ENCODE results near the gene UBC.

The UBC gene

DNA sequence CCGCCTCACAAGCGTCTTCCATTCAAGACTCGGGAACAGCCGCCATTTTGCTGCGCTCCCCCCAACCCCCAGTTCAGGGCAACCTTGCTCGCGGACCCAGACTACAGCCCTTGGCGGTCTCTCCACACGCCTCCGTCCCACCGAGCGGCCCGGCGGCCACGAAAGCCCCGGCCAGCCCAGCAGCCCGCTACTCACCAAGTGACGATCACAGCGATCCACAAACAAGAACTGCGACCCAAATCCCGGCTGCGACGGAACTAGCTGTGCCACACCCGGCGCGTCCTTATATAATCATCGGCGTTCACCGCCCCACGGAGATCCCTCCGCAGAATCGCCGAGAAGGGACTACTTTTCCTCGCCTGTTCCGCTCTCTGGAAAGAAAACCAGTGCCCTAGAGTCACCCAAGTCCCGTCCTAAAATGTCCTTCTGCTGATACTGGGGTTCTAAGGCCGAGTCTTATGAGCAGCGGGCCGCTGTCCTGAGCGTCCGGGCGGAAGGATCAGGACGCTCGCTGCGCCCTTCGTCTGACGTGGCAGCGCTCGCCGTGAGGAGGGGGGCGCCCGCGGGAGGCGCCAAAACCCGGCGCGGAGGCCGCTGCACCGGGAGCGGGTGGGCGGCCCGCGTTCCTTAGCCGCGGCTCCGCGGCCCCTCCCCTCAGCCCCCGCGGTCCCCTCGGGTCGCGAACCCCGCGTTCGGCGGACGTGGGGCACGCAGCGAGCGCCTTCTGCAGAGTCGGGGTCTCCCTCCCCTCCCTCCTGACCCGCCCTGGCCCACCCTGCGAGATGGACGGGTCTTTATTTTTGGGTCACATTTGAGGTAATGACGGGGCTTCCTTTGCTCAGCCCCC is at the start of gene UBC:
TSS of gene UBC (minus strand) at position 259 of the 847 bp plus-strand sequence. CDS start 879 bp downstream, outside the sequence.
- DNase-seq (ENCODE audit: low spot score) (peak; percentile 67), FAIRE-seq (no peak)

DNA sequence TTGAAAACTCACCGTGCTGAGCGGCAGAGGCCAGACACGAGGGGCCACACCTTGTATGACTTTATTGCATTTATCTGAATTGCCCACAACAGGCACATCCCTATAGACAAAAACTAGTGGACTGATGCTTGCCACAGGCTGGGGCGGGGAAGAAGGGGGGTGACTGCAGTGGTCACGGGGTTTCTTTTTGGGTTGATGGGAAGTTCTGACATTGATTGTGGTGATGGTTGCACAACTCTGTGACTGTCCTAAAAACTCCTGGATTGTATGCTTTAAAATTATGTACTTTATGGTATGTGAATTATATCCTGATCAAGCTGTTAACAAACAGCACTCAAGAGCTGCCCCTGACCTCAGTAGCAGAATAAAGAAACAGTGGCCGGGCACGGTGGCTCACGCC is 48.8 kb upstream of the UBC start:
- no peak for DNase-seq (ENCODE audit: low spot score)
- no peak for FAIRE-seq

DNA sequence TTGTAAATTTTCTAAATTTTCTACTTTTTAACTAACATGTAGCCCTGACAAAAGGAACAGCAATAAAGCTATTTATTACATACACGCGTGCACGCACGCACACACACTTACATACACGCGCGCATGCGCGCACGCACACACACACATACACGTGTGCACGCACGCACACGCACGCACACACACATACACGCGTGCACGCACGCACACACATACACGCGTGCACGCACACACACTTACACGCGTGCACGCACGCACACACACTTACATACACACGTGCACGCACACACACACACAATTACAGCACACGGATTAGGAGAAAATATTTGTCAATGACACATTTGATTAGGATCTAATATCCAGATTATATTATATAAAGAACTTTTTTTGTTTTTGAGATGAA is 46.6 kb upstream of the UBC start:
- FAIRE-seq = no peak
- DNase-seq (ENCODE audit: low spot score) = no peak

DNA sequence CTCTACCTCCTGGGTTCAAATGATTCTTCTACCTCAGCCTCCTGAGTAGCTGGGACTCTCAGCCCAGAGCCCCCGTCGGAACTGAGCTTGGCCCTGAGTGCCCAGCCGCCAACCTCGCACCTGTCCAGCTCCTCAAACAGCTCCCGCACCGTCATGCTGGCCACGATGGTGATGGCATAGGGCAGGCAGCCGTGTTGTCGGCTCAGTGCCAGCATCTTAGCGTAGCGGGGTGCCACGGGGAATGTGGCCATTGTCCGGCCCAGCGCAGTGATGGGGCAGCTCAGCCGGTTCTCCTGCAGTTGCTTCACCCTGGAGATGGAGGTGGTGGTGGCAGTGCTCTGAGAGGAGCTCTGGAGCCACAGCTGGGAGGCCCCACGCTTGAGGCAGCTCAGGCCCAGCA is 42.1 kb upstream of the UBC start:
- FAIRE-seq (no peak), DNase-seq (ENCODE audit: low spot score) (no peak)

DNA sequence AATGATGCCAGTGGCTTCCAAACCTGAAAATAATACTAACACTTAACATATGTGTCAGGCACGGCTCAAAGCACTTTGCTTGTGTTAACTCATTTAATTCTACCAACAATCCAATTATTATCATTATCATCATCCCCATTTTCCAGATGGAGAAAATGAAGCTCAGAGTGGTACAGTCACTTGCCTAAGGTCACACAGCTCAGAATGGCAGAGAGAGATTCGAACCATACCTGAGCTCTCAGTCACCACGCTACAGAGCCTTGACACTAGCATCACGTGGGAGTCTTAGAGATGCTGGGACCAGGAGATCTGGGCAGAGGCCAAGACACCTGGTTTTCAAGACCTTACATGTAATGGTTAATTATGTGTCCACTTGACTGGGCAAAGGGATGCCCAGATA is 40.3 kb upstream of the UBC start:
- DNase-seq (ENCODE audit: low spot score) (no peak), FAIRE-seq (no peak)

DNA sequence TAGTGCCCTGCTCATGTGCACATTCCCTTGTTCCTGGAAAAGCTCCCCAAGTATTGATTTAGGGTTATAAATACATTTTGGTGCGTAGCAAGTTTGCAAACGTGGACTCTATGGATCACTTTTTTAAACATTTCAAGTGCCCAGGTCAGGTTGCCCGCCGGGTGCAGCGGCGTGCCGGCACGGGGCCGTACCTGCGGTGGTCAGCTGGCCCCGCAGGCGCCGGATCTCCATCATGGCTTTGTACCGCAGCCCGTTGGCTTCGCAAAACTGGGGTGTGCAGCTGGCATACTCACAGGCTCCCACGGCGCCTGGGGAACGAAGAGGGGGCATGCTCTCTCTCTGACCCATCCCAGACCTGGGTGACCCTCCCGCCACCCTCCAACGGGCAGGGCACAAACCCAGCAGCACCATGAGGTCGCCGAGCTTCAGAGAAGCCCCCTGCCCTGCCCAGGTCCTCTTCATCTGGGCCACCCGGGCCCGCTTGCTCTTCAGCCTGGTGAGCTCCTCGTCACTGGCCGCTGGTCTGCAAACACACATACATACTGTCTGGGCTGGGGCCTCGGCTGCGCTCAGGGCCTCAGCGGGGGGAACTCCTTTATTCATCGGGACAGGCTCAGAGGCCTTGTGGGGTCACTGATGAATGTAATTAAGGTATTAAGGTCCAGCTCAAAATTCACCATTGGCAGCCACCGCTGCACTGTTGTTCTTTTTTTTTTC is 39.4 kb upstream of the UBC start:
- no peak for DNase-seq (ENCODE audit: low spot score)
- no peak for FAIRE-seq

DNA sequence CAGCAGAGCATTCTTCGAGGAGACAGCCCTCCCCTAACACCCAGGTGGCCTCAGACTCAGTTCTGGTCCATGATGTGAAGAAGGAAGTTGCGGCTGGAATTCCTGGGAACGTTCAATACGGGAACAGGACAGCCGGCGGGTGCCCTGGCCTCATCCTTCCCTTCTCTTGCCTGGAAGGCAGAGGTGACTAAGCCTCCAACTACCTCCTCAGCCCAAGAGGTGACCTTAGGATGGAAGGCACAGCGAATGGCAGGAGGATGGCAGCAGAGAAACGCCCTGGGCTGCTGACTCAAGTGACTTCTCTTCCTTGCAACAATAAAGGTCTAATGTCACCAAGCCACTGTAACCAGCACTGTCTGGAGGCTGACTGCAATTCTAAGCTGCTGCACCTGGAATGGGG is 38.4 kb upstream of the UBC start:
- no peak for DNase-seq (ENCODE audit: low spot score)
- FAIRE-seq = no peak

DNA sequence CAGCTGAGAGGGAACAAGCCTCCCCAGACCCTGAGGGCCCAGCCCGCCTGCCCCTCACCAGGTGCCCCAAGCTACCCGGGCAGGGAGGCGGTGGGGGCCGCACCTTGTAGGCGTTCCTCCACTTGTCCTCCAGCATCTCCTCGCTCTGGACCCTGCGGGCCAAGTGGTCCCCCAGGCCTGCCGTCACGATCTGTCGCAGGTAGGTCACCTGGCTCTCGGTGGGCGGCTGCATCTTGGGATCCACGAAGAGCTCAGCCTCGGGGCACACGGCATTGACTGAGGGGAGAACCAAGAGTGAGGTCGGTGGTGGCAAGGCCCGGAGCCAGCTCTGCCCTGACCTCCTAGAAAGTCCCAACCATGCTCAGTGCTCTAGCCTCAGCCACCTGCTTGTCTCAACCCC is 37.8 kb upstream of the UBC start:
- DNase-seq (ENCODE audit: low spot score) = no peak
- no peak for FAIRE-seq

DNA sequence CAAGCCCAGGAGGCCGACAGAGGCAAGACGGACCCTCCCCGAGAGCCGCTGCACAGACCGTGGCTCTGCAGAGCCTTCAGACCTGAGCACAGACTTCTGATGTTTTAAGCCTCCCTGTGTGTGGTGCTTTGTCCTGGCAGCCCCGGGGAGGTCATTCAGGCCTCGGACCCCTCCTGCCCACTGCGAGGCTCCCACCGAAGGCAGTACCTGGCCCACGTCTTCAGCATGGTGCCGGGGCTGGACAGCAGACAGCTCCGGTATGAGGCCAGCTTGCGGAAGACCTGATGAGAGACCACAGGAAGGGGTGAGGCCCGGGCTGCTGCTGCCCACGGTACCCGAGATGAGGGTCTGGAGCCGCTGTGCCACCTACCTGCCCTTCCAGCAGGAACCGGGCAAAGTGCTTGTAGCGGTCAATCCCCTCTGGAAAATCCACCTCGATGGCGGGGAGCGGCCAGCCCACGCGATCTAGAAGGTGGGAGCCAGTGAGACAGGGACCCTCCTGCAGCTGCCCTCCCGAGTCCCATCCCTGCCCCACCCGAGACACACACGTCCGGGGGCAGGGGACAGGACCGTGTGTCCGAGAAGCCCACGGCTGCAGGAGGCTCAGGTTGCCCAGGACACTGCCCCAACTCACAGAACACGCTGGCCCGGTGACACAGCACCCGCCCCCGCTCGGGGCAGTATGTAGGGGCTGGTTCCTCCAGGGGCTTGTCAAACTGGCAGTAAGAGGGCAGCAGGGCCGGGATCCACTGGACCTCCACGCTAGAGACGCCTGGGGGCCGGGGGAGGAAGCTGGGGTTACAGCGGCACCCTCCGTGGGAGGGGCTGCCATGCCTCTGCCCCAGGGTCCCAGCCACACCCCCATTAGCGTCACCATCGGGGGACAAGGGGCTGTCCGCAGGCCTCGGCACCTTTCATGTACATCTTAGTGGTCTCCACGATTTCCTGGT is 35.6 kb upstream of the UBC start:
- no peak for DNase-seq (ENCODE audit: low spot score)
- FAIRE-seq = no peak

DNA sequence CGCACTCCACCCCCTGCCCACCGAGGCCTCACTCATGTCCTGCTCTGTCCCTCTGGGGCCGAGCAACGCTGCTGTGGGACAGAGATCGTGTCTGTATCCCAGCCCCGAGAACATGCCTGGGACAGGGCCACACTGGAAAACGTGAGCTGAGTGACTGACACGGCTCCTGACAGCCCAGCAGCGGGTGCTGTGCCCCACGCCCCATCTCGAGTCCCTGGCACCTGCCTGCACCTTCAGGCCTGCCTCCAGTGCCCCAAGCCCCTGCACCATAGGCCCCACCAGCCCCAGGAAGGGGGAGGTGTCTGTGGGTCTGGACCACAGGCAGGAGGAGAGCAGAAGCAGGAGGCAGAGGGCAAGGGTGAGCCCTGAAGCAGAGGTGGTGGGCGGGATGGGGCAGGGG is 34.6 kb upstream of the UBC start:
- FAIRE-seq = no peak
- DNase-seq (ENCODE audit: low spot score) = no peak

DNA sequence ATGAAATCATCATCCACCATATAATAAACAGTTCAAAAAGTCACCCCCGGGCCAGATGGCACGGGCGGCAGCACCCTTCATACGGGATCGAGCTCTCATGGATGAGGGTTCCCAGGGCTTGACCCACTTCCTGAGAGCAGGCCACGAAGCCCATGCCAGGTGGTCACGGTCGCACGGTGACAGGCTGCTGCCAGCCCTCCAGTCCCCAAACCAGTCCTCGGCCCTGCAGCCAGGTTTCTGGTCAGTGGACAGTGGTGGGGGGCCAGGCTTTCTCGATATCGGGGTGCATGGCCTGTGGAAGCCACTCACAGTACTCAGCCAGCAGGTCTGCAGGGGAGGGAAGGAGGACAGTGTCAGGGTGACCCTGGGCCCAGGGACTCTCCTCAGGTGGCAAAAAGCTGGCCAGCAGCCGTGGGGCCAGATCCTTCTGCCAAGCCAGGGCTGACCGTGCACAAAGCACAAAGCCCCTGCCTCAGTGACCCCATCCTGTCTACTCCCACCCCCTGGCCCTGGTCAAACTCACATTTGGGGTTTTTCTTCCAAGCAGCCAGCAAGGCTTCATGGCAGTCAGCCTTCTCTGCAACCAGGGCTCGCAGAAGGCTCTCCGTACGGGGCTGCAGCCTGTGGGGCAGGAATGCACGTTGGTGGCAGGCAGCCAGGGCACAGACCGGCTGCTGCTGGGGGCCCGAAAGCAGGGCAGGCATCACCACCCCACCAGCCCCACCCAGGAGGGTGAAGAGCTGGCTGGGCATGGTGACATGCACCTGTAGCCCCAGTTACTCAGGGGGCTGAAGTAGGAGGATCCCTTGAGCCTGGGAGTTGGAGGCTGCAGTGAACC is 33.3 kb upstream of the UBC start:
- no peak for FAIRE-seq
- DNase-seq (ENCODE audit: low spot score) = no peak

DNA sequence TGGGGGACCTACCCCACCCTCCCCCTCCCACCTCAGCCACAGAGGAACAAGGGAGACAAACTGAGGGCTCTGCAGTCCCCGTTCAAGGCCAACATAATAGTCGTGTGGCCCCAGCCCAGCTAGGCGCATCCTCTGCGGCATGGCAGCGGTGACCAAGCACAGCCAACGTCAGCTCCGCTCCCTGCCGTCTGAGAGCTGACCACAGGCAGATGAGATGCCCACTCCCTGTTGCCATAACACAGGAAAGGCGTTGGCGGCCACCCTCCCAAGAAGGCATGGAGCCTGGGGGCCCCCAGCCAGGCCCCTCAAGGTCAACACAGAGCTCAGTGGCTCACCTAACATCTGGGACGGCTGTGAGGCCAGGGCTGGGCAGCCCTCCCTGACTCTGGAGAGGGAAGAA is 32.6 kb upstream of the UBC start:
- FAIRE-seq = no peak

DNA sequence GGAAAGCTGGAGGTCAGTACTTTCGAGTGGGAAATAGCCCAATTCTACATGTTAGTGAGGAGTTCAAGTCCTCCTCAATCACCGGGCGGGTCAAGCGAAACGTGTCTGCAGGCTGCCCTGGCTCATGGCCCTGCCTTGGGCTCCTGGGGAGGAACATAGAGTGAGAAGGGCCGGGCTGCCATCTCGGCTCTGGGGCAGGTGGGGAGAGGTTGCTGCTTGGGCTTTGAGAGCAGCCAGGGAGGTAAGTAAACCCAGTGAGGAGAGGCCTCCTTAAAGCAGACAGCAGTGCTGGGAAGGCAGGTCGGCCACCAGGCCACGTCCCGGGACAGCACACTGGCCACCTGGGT is 32.0 kb upstream of the UBC start:
- no peak for DNase-seq (ENCODE audit: low spot score)
- no peak for FAIRE-seq

More for the DNA sequence above, 32.6 kb upstream of the UBC start:
- DNase-seq (ENCODE audit: low spot score) = no peak

DNA sequence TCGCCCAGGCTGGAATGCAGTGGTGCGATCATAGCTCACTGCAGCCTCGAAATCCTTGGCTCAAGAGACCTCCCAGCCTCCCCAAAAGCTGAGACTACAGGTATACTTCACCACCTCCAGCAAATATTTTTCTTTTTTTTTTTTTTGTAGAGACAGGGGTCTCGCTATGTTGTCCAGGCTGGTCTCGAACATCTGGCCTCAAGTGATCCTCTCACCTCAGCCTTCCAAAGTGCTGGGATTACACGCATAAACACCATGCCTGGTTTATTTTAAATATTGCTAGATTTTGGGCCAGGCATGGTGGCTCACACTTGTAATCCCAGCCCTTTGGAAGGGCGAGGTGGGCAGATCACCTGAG is 26.7 kb upstream of the UBC start:
- no peak for FAIRE-seq
- no peak for DNase-seq (ENCODE audit: low spot score)

DNA sequence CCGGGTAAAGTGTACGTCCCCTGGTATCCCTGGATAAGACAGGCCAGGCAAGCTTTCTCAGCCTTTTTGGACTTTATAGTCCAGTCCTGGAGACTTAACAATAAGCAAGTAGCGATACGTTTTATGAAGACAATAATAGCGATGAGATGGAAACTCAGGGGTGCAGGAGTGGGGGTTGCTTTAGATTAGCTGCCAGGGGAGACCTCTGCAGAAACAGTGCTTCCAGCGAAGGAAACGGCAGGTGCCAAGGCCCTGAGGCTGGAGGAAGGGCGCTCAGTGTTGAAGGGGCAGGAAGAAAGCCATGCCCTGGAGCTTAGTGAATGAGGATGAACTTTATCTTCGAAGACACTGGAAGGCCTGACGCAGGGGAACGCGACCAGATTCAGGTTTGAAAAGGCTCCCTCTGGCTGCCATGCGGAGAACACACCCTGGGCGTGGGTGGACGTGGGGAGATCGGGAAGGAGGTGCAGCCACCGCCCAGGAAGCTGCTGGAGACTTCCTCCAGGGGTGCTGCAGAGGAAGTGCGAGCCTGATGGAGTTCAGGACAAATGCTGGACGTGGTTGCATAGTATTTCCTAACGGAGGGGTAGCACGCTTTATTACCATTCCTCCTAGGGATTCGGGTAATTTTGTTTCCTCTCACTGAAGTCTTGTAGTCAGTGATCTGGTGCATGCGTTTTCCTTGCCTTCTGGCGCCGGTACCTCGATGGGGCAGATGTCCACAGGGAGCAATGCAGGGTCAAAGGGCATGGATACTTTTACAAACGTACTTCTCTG is 26.1 kb upstream of the UBC start:
- FAIRE-seq (peak; percentile 52), DNase-seq (ENCODE audit: low spot score) (peak; percentile 83)

DNA sequence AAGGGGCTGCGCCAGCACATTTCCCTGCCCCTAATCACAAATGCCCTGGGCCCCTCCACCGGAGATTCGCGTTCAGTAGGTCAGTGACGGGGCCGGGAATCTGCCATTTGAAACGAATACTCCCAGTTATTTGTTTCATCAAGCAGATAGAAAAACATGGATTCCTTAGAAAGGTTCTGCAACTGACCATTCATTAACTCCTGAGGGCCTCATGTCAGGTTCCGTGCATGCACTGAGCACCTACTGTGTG is 25.6 kb upstream of the UBC start:
- no peak for DNase-seq (ENCODE audit: low spot score)
- FAIRE-seq = peak; percentile 82

DNA sequence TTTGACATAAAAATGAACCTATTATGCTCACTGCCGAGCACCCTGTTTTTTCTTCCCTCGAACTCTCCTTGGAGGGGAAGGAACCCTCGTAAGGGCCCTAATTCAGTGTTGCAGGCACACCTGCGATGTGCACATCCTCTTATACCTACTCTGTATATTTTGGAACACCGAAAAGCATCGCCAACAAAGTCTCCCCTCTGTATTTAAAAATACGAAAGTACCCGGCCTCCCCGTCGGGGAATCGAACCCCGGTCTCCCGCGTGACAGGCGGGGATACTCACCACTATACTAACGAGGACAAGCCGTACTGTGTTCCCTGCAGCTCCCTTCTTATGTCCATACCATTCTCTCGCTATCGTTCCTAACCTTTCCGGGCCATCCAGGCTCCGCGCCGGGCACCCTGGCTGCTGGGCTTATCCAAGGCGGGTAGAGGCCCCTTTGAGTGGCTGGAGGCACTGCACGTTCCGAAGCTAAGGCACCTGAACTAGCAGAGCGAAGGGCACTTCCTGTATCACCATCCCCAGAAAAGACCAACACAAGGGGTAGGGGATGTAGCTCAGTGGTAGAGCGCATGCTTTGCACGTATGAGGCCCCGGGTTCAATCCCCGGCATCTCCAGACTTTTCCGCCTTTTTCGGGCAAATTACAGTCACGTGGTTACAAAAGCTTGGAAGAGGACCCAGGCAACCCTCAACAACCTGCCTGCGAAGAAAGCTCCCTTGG is 25.1 kb upstream of the UBC start:
- DNase-seq (ENCODE audit: low spot score) (peak; percentile 96), FAIRE-seq (no peak)

DNA sequence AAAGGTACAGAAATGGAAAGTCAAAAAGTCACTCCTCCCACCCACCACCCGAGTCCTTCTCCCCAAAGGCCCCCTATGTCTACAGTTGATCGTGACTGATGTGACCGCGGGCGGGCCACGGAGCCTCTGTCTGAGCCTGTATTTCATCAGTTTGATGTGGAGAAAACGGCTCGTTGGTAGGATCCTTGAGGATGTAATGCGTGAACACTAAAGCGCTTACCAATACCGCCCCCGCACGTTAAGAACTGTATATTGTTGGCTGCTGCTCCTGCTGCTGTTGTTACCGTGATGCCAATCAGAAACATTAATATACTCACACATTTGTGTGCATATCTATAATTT is 24.6 kb upstream of the UBC start:
- FAIRE-seq (peak; percentile 61), DNase-seq (ENCODE audit: low spot score) (no peak)

DNA sequence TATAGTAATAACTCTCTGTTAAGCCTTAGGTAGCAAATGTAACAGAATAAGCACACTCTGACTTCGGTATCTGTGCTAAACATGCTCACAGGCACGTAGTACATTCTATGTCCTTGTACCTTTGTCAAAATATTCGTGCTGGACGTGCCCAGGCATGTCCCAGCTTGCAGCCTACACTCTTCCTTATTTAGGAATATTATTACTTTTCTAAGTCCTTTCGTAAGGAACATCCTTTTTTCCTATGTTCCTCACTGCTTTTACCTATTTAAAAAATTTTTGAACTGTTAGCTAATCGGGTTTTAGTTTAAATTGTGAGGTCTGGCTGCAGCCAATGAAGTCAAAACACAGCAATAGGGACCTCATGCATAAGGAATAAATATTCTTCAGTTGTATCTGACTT is 24.1 kb upstream of the UBC start:
- DNase-seq (ENCODE audit: low spot score) (peak; percentile 33), FAIRE-seq (peak; percentile 63)

DNA sequence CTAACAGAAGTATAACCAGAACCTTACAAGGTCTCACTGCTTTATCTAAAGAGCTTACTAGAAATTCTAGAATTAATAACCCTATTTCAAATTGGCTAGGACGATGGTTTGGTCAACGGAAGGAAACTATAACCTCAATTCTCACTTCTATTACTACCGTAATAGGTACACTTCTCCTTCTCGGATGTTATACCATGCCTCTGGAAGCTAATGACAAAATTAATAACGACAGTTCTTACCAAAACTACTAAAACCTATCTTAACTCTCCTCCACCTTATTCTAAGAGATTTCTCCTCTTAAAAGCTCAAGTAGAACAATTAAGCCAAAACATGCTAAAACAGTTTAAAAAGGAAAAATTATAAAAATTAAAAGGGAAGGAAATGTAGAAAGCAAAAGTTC is 23.7 kb upstream of the UBC start:
- FAIRE-seq (no peak), DNase-seq (ENCODE audit: low spot score) (no peak)
